HepG2 (cell line): ENCODE measurements around the gene TROAP. TPM values are rescaled to one million over a fixed set of nuclear protein-coding genes. Genes with fewer than 3 reads are reported as not detected.

ENCODE experiments used
- CREM ChIP-seq, 2 experiments: sonication (generic) in 1 of 2; formaldehyde crosslinking in 1 of 2; IDR thresholded peaks; 2 replicates each; pipeline versions ENCODE4 v1.4.0 to v1.6.1; 2016 to 2020; ENCODE audit warnings: antibody characterized with exemption in 1 of 2, mild to moderate bottlenecking in 1 of 2, missing genetic modification reagents in 1 of 2
- DNMT1 ChIP-seq: sonication (generic); formaldehyde crosslinking; IDR thresholded peaks from 2 replicates; pipeline ENCODE4 v1.5.1; 2020; ENCODE audit warnings: mild to moderate bottlenecking, missing genetic modification reagents
- HNF1A ChIP-seq, 2 experiments: sonication (generic) in 1 of 2; formaldehyde crosslinking in 1 of 2; IDR thresholded peaks; 2 replicates each; pipeline versions ENCODE4 v1.4.0 to v1.6.1; 2016 to 2020; ENCODE audit warnings: borderline replicate concordance in 1 of 2, low read depth in 1 of 2, mild to moderate bottlenecking in 1 of 2, missing genetic modification reagents in 1 of 2
- MYC ChIP-seq: sonication (generic); formaldehyde crosslinking; IDR thresholded peaks from 2 replicates; pipeline ENCODE4 v1.9.0; 2021; ENCODE audit warnings: missing genetic modification reagents, borderline replicate concordance
- TCF12 ChIP-seq, 2 experiments: fragments of 450-650 bp in 1 of 2; sonication (generic) in 1 of 2; formaldehyde crosslinking in 1 of 2; IDR thresholded peaks; 2 replicates each; pipeline versions ENCODE4 v1.6.1 to v1.8.0; 2017 to 2022; ENCODE audit warnings: antibody characterized with exemption in 1 of 2, mild to moderate bottlenecking in 1 of 2, missing genetic modification reagents in 1 of 2, moderate library complexity in 1 of 2
- ZSCAN9 ChIP-seq: IDR thresholded peaks from 2 replicates; pipeline ENCODE4 v1.6.1; 2016; ENCODE audit warnings: borderline replicate concordance
- polyA plus RNA-seq, 8 experiments: library from polyadenylated mRNA; depleted of rRNA in 3 of 8; stranded (reverse) in 7 of 8; unstranded in 1 of 8; fragments of >200 nt; fragmentation: Illumina TruSeq in 4 of 8; extraction: Trizol in 4 of 8; gene quantifications; 2 replicates each; pipeline versions ENCODE4 v1.2.1 to v1.2.3, GENCODE V29; 2011 to 2016; ENCODE audit warnings: low read depth in 4 of 8, missing spikeins in 1 of 8, mixed read lengths in 1 of 8; ENCODE audit not compliant: insufficient read depth in 1 of 8
- total RNA-seq, 5 experiments: library from RNA; depleted of rRNA; stranded (reverse); fragments of >200 nt; fragmentation: Illumina TruSeq; extraction: Trizol; gene quantifications; 2 replicates each; pipeline ENCODE4 v1.2.3, GENCODE V29; 2016; ENCODE audit warnings: low read depth in 1 of 5
- TF ChIP-seq, protein P1 (sequence below), 2 experiments: sonication (generic) in 1 of 2; formaldehyde crosslinking in 1 of 2; IDR thresholded peaks; 2 replicates each; pipeline versions ENCODE4 v1.5.1 to v1.6.1; 2011 to 2020; ENCODE audit warnings: borderline replicate concordance in 1 of 2, low read depth in 1 of 2, low read length in 1 of 2, mild to moderate bottlenecking in 1 of 2, missing genetic modification reagents in 1 of 2, moderate library complexity in 1 of 2

TROAP gene
- total and polyA plus RNA-seq, 2 of the 13 experiments (the other 11 are each of a cell fraction or from before 2014, with no cell fraction given), result 22.5 to 30.9 TPM

- TF ChIP-seq HNF1A (IDR thresholded peaks at IDR 0.05; ENCODE audit: low read depth) (no peak), HNF1A (CRISPR knock-in tag; IDR thresholded peaks at IDR 0.05; ENCODE audit: borderline replicate concordance) (no peak), MYC (CRISPR knock-in tag) (no peak), ZSCAN9 (CRISPR knock-in tag) (no peak), DNMT1 (CRISPR knock-in tag) (no peak), TCF12 (IDR thresholded peaks at IDR 0.05) (no peak), TCF12 (CRISPR knock-in tag; IDR thresholded peaks at IDR 0.05) (no peak), CREM (IDR thresholded peaks at IDR 0.05) (no peak), CREM (CRISPR knock-in tag; IDR thresholded peaks at IDR 0.05) (no peak)
- TF ChIP-seq, protein P1, sequence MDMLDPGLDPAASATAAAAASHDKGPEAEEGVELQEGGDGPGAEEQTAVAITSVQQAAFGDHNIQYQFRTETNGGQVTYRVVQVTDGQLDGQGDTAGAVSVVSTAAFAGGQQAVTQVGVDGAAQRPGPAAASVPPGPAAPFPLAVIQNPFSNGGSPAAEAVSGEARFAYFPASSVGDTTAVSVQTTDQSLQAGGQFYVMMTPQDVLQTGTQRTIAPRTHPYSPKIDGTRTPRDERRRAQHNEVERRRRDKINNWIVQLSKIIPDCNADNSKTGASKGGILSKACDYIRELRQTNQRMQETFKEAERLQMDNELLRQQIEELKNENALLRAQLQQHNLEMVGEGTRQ (IDR thresholded peaks at IDR 0.05; ENCODE audit: low read depth, low read length), result no peak
- TF ChIP-seq, protein P1 (CRISPR knock-in tag; IDR thresholded peaks at IDR 0.05; ENCODE audit: borderline replicate concordance), result no peak
Measured at GRCh38 chr12:49368240-49368600, 45.2 kb downstream of the TROAP start (continued).
